ENCODE measurements around the gene SLC30A1. TPM values are rescaled to one million over a fixed set of nuclear protein-coding genes. Genes with fewer than 3 reads are reported as not detected.
"Not testable (repeated sequence)": the region's sequence is repeated elsewhere in the genome, so short reads cannot be mapped to it uniquely, and the experiment has no call there.

The SLC30A1 gene, protein sequence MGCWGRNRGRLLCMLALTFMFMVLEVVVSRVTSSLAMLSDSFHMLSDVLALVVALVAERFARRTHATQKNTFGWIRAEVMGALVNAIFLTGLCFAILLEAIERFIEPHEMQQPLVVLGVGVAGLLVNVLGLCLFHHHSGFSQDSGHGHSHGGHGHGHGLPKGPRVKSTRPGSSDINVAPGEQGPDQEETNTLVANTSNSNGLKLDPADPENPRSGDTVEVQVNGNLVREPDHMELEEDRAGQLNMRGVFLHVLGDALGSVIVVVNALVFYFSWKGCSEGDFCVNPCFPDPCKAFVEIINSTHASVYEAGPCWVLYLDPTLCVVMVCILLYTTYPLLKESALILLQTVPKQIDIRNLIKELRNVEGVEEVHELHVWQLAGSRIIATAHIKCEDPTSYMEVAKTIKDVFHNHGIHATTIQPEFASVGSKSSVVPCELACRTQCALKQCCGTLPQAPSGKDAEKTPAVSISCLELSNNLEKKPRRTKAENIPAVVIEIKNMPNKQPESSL
- polyA plus RNA-seq (2013, experiment 1 of 2; ENCODE audit: insufficient read length): 9.2 TPM
- 8.4 TPM for polyA plus RNA-seq (2013, experiment 2 of 2; ENCODE audit: insufficient read length)

DNA sequence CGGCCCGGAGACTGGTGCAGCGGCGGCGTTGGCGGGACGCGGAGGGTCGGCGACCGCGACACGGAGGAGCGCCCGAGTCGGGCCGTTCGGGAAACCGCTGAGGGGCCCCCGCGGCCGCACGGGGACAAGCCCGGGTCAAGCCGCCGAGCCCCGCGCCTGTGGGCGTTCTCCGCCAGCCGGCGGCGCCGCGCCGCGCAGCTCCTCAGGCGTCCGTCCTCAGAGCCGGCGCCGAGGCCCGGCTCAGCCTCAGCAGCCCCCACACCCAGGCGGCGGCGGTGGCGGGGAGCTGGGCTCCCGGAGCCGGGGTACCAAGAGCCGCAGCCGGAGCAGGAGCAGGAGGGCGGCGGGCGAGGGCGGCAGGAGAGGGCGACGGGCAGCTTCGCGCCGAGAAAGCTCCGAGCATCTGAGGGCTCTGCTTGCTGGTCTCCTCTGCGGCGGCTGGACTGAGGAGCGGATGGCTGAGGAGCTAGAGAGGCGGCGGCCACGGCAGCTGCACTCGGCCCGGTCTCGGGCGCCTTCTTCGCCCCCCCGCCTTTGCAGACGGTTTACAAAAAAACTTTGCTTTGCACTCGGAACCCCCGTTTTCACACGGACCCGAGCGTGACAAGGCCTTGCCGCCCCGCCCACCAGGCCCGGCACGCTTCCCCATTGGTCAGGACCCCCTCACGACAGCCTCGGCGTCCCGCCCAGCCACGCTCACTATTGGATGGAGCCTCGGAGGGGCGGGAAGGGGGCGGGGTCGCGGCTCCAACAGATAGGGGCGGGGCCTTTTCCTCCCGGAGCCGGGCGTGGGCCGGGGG, at the start of gene SLC30A1:
TSS of gene SLC30A1 (minus strand) at position 522 of the 800 bp plus-strand sequence. CDS start 549 bp downstream, outside the sequence.
- peak; percentile 98 for DNase-seq

DNA sequence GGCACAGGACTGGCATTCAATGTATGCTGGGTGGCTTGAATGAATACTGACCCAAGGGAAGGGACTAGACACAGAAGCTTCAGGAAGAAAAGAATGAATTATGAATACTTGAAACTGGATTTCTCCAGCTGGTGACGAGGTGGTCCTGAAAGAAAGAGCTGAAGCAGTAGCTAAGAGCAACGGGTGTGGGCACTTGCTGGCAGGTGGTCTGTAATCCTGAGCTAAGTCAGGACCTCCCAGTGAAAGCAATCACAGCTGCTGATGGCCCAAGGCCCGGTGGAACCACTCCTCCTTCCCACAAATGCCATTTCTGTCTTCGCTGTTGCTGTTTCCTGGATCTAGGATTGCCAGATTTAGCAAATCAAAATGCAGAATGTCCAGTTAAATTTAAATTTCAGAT, 49.5 kb upstream of the SLC30A1 start:
- DNase-seq: no peak

DNA sequence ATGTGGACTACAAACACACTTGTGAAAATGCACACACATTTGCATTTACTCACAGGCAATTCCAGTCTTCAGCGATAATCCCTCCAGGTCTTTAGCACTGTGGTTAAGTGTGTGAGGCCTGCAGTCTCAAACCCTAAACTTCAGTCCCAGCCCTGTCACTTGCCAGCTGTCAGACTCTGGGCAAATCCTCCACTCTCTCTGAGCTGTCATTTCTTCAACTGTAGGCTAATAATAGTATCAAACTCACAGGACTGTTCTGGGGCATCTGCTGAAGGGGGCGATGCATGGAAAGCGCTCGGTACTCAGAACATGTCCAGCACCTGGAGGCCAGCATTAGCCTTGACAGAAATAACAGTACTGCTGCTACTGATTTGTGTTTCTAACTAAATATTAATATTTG, 48.3 kb upstream of the SLC30A1 start:
- DNase-seq: no peak

DNA sequence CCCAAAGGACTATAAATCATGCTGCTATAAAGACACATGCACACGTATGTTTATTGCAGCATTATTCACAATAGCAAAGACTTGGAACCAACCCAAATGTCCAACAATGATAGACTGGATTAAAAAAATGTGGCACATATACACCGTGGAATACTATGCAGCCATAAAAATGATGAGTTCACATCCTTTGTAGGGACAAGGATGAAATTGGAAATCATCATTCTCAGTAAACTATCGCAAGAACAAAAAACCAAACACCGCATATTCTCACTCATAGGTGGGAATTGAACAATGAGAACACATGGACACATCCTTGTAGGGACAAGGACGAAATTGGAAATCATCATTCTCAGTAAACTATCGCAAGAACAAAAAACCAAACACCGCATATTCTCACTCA, 46.9 kb upstream of the SLC30A1 start:
- not testable (repeated sequence) for DNase-seq

DNA sequence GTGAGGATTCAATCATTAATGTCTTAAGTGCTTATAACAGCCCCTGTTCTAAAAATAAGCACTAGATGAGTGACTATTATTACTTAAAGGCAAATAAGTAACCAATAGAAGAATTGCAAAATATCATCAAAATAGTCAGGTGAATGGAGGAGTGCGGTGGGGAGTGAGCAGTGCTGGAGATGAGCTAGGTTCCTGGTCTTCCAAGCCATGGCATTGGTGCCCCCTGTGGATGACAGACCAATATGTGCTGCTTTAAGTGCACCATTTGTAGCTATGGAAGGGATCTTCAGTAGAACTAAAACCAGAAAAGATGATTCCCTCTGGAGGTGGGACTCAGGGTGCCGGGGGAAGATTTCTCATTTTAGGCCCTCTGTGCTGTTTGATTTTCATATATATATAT, 46.1 kb upstream of the SLC30A1 start:
- no peak for DNase-seq

DNA sequence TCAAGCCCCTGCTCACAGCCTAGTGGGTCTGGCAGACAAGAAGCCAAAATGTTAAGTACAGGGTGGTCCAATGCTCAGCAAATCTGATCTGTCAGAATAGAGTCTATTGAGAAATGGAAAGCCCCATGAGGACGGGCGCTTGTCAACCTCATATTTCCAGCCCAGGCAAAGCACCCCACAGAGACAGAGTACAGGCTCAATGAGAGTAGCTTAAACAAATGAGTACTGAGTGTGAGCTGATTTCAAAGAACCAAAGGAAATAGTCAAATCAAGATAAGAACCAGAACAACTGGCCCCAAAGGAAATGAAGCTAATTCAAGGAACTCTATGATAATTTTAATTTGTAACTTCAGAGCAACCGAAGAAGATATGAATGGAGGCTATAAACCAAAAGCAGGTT, 44.6 kb upstream of the SLC30A1 start:
- no peak for DNase-seq

DNA sequence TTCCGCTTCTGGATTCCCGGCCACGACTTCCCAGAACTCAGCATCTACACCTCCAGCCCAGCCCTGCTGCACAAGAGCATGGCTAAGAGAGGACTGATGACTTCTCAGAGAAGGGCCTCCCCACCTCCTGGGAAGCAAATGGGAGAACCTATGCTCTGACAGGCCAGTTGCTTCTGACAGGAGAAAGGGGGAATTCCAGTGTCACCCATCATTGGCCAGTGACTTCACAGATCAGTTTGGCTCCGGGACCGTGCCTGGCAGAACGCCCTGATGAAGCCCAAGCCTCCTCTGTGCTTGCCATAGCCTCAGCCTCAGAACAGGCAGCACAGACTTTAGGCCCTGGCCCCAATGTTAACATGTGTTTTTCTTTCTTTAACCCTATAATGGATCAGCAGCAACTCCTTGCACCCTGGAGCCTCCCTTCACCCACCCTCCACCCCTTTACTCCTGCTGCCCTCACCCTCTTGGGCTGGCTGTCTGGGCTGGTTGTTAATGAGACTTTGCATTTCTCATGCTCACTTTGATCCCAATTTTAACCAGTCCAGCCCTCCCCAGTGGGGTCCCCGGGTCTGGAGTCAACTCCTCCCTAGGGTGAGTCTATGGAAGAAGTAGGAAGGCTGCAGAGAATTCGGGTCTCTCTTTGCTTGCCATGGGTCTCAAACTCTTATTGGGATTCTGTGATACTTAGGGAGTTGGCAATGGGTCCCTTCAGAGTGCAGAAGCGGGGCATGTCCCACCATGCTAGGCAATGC, 42.7 kb upstream of the SLC30A1 start:
- DNase-seq: no peak

DNA sequence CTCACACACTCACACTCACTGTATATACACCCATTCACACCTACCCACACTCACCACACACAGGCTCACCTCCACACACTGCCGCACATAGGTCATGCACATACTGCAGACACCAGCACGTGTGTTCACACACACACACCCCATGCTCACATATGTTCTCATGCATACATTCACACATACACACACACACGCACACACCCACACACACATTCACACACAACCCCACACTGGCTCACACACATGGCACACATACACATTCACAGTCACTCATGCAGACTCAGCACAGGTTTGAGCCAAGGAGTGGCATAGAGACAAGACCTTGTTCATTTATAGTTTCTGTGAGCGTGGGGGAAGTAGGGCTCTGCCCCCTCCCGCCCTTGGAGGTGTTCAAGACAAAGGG, 41.1 kb upstream of the SLC30A1 start:
- DNase-seq: no peak

DNA sequence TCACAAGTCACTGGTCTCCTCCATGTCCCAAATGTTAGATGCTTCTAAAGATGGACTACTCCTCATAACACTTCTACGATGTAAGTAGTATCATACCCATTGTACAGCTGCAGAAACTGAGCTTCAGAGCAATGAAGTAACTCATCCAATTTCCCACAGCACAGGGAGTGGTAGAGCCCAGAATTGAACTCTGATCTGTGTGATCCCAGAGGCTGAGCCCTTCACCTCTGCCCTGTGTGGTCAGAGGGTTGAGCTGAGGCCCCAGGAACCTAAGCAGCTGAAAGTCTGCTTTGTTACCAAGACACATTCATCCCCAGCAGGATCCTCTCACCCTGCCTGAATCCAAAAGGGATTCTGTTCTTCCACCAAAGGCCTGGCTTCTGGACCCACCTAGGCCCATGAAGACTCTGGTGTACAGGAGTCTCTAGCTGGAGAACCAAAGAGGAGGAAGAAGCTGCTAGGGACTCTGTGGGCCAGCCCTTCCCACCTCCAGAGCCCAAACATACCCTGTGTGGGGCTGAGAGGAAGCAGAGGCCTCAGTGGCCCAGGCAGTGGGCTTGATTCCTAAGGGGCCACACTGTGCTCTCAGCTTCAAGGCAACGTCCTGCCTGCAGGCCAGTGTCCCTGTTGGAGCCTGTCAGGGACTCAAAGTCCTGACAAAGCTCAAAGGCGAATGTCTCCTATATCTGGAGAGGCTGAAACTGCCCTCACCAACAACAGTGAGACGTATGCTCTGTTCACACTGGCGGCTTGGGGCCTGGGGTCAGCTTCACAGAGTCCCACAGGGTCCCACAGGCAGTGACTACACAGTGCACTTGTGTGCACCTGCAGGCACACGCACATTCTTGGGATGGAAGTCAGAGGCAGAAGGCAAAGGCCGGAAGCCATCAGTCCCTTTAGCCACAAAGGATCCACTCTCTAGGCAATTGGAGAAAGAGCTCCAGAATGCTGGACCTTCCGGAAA, 40.4 kb upstream of the SLC30A1 start:
- DNase-seq: no peak

DNA sequence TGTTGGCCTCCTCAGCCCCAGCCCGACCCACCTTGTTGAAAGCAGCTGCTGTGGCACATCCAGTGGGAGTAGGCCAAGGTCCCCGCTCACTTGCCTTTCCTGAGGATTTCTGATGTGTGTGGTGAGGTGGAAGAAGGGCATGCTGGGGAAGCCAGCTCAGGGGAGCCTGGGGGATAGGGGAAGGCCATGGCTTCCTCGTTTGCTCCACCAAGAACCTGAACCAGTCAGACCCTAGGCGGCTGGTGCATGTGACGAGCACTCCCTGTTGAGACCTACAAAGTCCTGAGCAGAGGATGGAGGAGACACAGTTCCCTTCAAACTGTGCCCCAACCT, 38.0 kb upstream of the SLC30A1 start:
- DNase-seq: no peak

DNA sequence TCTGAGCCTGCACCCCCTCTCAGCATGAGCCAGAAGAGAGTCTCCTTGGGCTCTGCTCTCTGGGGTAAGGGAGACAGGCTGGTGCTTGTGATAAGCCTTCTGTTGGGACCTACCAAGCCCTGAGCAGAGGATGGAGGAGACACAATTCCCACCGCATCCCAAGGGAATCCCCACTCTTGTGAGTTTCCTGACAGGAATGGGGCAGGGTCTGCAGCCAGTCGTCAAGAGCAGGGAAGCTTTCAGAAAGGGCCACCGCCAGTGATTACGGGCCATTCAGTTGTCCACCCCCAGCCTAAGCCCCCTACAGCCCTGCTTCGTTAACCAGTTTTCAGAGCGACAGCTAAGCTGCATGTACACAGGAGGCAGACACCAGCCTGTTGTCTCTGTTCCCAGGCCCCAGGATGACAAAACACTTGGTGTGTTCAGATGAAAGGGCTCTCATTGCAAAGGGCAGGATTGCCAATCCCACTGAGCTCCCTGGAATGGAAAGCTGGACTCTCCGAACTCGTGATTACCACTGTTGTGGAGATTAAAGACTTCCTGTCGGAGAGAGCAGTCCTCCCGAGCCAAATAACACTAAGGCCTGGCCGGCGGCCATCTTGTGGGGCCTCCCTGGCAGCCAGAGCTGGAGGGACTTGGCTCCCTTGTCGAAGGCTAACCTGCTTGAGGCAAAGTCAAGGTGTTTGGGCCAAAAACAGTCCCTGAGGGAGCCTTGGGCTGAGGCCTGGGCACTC, 37.4 kb upstream of the SLC30A1 start:
- DNase-seq: no peak

DNA sequence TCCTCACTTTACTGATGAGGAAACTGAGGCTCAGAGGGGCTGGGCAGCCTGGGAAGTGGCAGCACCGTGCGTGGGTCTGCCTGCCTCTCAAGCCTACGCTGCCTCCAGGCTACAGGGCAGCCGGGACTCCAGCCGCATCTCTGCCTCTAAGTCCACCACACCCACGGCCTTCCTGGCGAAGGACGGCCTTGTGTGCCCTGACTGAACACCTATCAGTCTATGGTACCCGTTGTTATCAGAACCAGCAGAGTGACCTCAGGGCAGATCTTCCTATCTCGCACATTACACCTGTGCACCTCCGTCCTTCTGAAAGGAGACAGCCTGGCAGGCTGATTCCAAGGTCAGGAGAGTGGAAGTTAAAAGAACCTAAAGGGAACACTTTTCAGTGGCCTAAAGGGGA, 35.7 kb upstream of the SLC30A1 start:
- no peak for DNase-seq

DNA sequence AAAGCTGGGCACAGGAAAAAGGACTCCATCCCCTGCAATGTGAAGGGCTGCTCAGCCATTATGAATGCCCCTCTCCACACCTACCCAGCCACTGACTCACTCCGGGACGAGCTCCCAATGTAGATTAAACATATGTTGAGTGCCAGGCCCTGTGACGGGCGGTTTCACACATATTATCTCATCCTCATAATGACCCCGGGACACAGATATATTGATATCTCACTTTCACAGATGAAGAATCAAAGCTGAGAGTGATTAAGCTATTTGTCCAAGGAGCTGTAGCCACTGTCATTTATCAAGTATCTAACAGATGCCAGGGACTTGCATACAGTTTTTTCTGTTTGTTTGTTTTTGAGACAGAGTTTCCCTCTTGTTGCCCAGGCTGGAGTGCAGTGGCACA, 35.0 kb upstream of the SLC30A1 start:
- no peak for DNase-seq

DNA sequence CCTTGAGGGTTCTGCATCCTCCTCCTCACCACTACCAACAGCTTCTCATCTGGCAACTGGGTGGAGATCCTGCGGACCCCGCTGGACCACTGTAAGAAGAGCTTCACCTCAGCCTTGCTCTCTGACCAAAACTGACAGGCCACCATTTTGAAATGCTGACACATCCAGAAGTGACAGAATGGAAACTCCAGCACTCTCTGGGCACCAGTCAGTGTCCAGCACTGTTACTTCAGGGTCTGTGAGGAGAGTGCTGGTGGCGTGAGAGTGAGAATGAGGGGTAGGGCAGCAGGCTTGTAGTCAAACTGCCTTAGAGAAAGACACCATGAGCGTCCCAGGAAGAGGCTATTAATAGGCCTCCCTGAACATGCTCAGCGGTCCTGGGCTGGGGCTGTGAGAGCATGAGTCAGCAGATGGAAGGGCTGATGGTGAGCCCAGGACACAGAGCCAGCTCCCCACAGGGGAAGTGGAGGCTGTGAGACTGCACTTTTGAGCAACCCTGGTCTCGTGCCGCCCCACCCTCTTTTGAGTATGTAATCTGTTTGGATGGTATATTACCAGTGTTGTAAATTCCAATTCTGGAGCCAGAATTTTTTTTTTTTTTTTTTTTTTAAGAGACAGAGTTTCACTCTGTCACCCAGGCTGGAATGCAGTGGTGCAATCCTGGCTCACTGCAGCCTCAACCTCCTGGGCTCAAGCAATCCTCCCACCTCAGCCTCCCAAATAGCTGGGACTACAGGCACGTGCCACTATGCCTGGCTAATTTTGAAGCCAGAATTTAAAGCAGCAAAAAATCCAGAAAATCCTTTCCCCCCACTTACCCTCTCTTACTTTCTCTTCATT, 34.4 kb upstream of the SLC30A1 start:
- peak; percentile 96 for DNase-seq

DNA sequence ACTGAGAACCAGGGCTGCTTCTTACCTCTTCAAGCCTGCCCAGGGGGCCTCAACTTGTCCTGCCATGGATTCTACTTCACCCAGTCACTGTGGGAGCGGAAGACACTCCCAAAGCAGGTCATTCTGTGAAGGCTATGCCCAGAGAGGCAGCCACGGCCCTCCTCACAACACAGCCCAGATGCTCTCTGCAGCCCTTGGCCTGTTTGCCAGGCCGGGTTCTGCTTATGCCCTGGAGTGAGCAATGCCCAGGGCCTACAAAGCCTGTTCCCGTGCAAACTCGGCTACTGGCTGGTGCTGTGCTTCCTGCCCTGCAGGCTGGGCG, 33.8 kb upstream of the SLC30A1 start:
- DNase-seq: no peak

DNA sequence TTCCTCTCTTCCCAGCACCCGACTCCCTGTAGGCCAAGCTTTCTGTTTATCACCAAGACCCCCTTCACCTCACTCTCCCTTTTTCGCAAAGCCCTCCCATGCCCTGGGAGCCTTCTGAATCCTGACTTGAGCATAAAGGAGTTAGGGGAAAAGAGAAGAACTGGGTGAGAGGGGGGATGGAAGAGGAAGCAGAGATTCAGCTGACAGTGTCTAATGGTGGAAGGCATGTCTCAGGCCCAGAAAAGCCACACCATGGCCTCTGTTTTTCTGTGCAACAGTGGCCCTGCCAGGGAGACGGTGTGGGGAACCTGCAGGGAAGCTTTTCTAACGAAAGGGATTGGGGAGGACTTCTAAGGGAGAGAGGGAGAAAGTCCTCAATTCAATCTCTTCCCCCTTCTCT, 32.9 kb upstream of the SLC30A1 start:
- no peak for DNase-seq

DNA sequence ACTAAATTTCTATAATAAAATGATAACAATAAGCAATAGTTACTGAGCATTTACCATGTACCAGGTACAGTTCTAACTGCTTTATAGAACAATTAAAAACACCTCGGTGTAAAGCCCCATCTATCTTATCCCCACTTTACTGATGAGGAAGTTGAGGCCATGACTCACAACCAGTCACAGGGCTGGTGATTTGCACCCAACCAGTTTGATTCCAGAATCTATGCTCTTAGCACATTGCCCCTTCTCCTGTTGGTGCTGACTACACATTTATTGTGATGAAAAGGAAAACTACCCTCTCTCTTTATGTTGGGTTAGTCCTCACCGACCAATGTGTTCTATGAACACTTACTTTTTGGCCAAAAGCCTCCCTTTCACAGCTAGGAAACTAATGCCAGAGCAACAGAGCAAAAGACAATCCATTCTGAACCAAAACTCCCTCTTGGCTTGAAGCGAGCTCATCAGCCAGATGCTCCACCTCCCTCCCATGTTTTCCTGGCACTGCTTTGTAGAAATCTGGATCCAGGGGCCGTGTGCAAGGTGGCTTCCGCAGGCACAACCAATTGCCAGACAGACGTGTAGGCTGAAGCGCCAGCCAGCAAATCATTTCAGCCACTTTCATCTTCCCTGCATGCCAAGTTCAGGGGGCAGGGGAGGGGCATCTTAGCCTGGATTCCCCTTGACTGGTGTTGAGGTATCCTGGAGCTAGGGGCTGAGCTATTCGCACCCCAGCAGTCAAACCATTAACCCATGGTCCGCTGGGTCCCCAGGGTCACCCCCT, 32.0 kb upstream of the SLC30A1 start:
- DNase-seq: peak; percentile 20

DNA sequence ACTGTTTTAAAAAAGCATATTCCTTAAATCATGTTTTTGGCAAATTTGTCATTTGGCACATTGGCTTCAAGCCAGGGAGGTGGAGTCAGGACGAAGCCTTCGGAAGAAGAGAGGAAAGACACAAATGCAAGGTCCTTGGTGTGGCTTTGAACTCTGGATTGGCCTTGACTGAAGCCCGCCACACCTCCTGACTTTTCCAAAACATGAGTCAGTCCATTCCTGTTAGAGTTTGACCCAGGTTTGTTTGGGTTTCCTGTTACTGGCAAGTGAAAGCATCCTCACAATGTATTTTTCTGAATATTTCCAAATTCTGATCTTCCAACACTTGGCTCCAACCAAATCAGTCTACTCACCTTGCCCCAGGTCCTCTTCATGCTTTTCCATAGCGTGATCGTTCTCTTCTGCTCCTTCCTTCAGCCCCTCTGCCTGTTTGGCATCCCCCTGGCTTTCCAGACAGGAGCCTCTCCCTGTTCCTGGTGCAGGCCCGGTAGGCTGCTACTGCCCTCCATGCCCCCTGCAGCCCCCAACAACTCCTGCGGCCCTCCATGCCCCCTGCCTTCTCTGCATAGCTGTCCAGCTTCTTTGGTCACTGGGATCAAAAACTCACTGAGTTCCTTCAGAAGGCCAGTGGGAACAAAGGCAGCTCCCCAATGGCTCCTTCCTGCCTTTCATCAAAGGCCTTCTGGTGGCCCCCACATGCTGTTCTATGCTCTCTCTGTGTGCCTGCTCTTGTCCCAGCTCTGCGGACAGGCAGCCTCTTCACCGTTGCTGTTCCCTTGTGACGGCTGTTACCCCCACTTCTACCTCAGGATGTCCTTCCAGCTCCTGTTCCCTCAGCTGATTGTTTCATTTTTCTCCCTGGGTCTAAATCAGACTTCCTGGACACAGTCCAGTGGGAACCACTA, 30.4 kb upstream of the SLC30A1 start:
- no peak for DNase-seq

All from fibroblast of skin of back (primary cell).